GM12865 (cell line): ENCODE data around the gene SLC24A4.

ENCODE experiments used
- DNase-seq: peaks from one replicate; pipeline ENCODE4 v3.0.0; 2010; ENCODE audit warnings: low read depth
- H3K4me3 ChIP-seq: 2 replicates; pipeline ENCODE4 v1.5.1; 2011; ENCODE audit warnings: mild to moderate bottlenecking, low read depth, low read length, control low read depth
- CTCF ChIP-seq: IDR thresholded peaks from 2 replicates; pipeline ENCODE4 v1.5.1; 2011; ENCODE audit warnings: low read length, control low read depth, low read depth, inconsistent platforms; ENCODE audit not compliant: insufficient read depth; ENCODE audit errors: missing control alignments

The SLC24A4 gene

GRCh38 chr14:92451755-92452154, 128.8 kb downstream of the SLC24A4 start:
- no peak for TF ChIP-seq CTCF

GRCh38 chr14:92452471-92452870, 129.5 kb downstream of the SLC24A4 start:
- TF ChIP-seq CTCF = no peak
- DNase-seq = no peak
- H3K4me3 ChIP-seq = no peak overlapping the region

More at GRCh38 chr14:92451755-92452154, 128.8 kb downstream of the SLC24A4 start:
- no peak for DNase-seq
- H3K4me3 ChIP-seq = no peak overlapping the region

- no peak for TF ChIP-seq CTCF
- DNase-seq = no peak
- H3K4me3 ChIP-seq = no peak overlapping the region
These were observed 130.7 kb downstream of the SLC24A4 start for GRCh38 chr14:92453691-92454090.

- H3K4me3 ChIP-seq = no peak overlapping the region
- no peak for TF ChIP-seq CTCF
- DNase-seq = no peak
These were observed 132.3 kb downstream of the SLC24A4 start for GRCh38 chr14:92455231-92455630.

- H3K4me3 ChIP-seq = no peak overlapping the region
- peak; percentile 82 for DNase-seq
- TF ChIP-seq CTCF = peak; percentile 71
These were observed 133.4 kb downstream of the SLC24A4 start for GRCh38 chr14:92456215-92457015.

- no peak for DNase-seq
- TF ChIP-seq CTCF = no peak
- no peak overlapping the region for H3K4me3 ChIP-seq
These were observed 134.1 kb downstream of the SLC24A4 start for GRCh38 chr14:92457016-92457565.
